GM12878 (cell line): ENCODE measurements around the gene SPEM2. TPM values are rescaled to one million over a fixed set of nuclear protein-coding genes. Genes with fewer than 3 reads are reported as not detected.

Experiments
- ATAC-seq: fragments of 200-7000 bp; cut with Tn5 transposase; 3 replicates; pipeline ENCODE4 v1.9.1; 2020; ENCODE audit warnings: mild to moderate bottlenecking, moderate library complexity
- BruUV-seq: library from RNA; stranded (reverse); fragments of 400-500 nt; replicated peaks from 2 replicates; lab custom pipeline; 2021; lab: Mats Ljungman, UMichigan
- CTCF ChIA-PET: fragments of 300-600 bp; sonication (Branson Sonifier 250); formaldehyde crosslinking; extraction: SDS; loops from one replicate; lab custom pipeline; 2021; ENCODE audit warnings: inconsistent platforms; lab: Yijun Ruan, JAX
- POLR2A ChIA-PET: fragments of 350-600 bp; formaldehyde crosslinking; extraction: SDS; loops from one replicate; lab custom pipeline; 2021; ENCODE audit warnings: inconsistent platforms; lab: Charles Lee
- RAD21 ChIA-PET: fragments of 300-600 bp; sonication (Branson Sonifier 250); formaldehyde crosslinking; loops from one replicate; lab custom pipeline; 2023; ENCODE audit warnings: antibody characterized with exemption; ENCODE audit not compliant: unreplicated experiment; lab: Charles Lee
- SMC1A ChIA-PET: fragments of 300-600 bp; sonication (Branson Sonifier 250); formaldehyde crosslinking; loops from one replicate; lab custom pipeline; 2023; ENCODE audit not compliant: unreplicated experiment, uncharacterized antibody; lab: Charles Lee
- DNase-seq: peaks from one replicate; pipeline ENCODE4 v3.0.0-alpha.2; 2011; ENCODE audit warnings: low read depth, low spot score
- FAIRE-seq: peaks from 3 replicates; lab custom pipeline; 2011; peaks lifted over from hg19 to GRCh38; lab: Jason Lieb, UNC
- H2AFZ ChIP-seq: 2 replicates; pipeline ENCODE4 v1.6.0; 2011; ENCODE audit warnings: low read depth, low read length, control low read depth; ENCODE audit not compliant: control insufficient read depth
- H3K27ac ChIP-seq: 2 replicates; pipeline ENCODE4 v1.5.1; 2011; ENCODE audit warnings: control low read depth; ENCODE audit not compliant: control insufficient read depth, insufficient read depth
- H3K27me3 ChIP-seq, 2 experiments: replicated peaks in 1 of 2; 2 replicates each; pipeline versions ENCODE4 v1.6.0 to v1.6.1; 2011; ENCODE audit warnings: low read length in 1 of 2; ENCODE audit not compliant: control insufficient read depth in 2 of 2, insufficient read depth in 2 of 2
- H3K36me3 ChIP-seq, 2 experiments: 2 replicates each; pipeline ENCODE4 v1.5.1; 2011; ENCODE audit warnings: low read length in 1 of 2; ENCODE audit not compliant: control insufficient read depth in 2 of 2, insufficient read depth in 2 of 2
- H3K4me1 ChIP-seq: 2 replicates; pipeline ENCODE4 v1.6.1; 2011; ENCODE audit warnings: mild to moderate bottlenecking, low read length, moderate library complexity, mixed read lengths; ENCODE audit not compliant: control insufficient read depth, insufficient read depth
- H3K4me2 ChIP-seq: 2 replicates; pipeline ENCODE4 v1.6.0; 2011; ENCODE audit warnings: control low read depth; ENCODE audit not compliant: control insufficient read depth, insufficient read depth
- H3K4me3 ChIP-seq: fragments of 200-600 bp; sonication (generic); 2 replicates; pipeline ENCODE4 v1.5.1; 2016
- H3K79me2 ChIP-seq: 2 replicates; pipeline ENCODE4 v1.6.0; 2011; ENCODE audit warnings: low read length; ENCODE audit not compliant: control insufficient read depth, insufficient read depth
- H3K9ac ChIP-seq: 2 replicates; pipeline ENCODE4 v1.8.0; 2011; ENCODE audit warnings: low read length, control low read depth, mixed read lengths; ENCODE audit not compliant: control insufficient read depth, insufficient read depth
- H3K9me3 ChIP-seq: replicated peaks from 3 replicates; pipeline ENCODE4 v1.5.1; 2011; ENCODE audit warnings: mild to moderate bottlenecking, low read length; ENCODE audit not compliant: control insufficient read depth, insufficient read depth
- H4K20me1 ChIP-seq: 2 replicates; pipeline ENCODE4 v1.6.0; 2011; ENCODE audit not compliant: control insufficient read depth, insufficient read depth
- BACH1 ChIP-seq: fragments of 450-650 bp; IDR thresholded peaks from 2 replicates; pipeline ENCODE4 v1.6.1; 2017; ENCODE audit warnings: mild to moderate bottlenecking, borderline replicate concordance
- BHLHE40 ChIP-seq, 2 experiments: fragments of 450-650 bp in 1 of 2; IDR thresholded peaks; 2 replicates each; pipeline ENCODE4 v1.6.1; 2011 to 2017; ENCODE audit warnings: low read depth in 2 of 2, borderline replicate concordance in 1 of 2, improper control_type of control experiment in 1 of 2, low read length in 1 of 2, mild to moderate bottlenecking in 1 of 2
- CBX3 ChIP-seq: fragments of 200-600 bp; sonication (generic); IDR thresholded peaks from 2 replicates; pipeline ENCODE4 v1.6.1; 2016; ENCODE audit warnings: low read depth, borderline replicate concordance
- CBX5 ChIP-seq: sonication (generic); IDR thresholded peaks from 2 replicates; pipeline ENCODE4 v1.6.1; 2016; ENCODE audit warnings: low read depth, moderate library complexity, mild to moderate bottlenecking, inconsistent platforms
- IKZF2 ChIP-seq, 2 experiments: fragments of 450-650 bp; IDR thresholded peaks; 2 replicates each; pipeline ENCODE4 v1.6.1; 2017; ENCODE audit warnings: mild to moderate bottlenecking in 2 of 2, moderate library complexity in 2 of 2
- KAT2A ChIP-seq: conservative IDR thresholded peaks from 2 replicates; pipeline ENCODE4 v1.6.1; 2011; ENCODE audit warnings: low read depth, low read length; ENCODE audit not compliant: control insufficient read depth
- MYC ChIP-seq: IDR thresholded peaks from 2 replicates; pipeline ENCODE4 v1.6.1; 2011; ENCODE audit warnings: mild to moderate bottlenecking, low read length, moderate library complexity, inconsistent platforms; ENCODE audit not compliant: insufficient read depth, insufficient replicate concordance, insufficient read length, severe bottlenecking
- NR2C2 ChIP-seq: IDR thresholded peaks from 2 replicates; pipeline ENCODE4 v1.6.1; 2011; ENCODE audit warnings: borderline replicate concordance, low read depth; ENCODE audit not compliant: control insufficient read depth, insufficient read length
- POLR2AphosphoS2 ChIP-seq: IDR thresholded peaks from 2 replicates; pipeline ENCODE4 v1.6.1; 2011; ENCODE audit warnings: low read depth, mild to moderate bottlenecking, low read length, improper control_type of control experiment, moderate library complexity
- RAD21 ChIP-seq: IDR thresholded peaks from 2 replicates; pipeline ENCODE4 v1.6.1; 2011; ENCODE audit warnings: mild to moderate bottlenecking, low read depth, low read length, moderate library complexity; ENCODE audit not compliant: insufficient read depth
- RB1 ChIP-seq: fragments of 450-650 bp; formaldehyde crosslinking; IDR thresholded peaks from 2 replicates; pipeline ENCODE4 v1.6.1; 2017; ENCODE audit warnings: mild to moderate bottlenecking, borderline replicate concordance
- SUPT20H ChIP-seq: IDR thresholded peaks from 2 replicates; pipeline ENCODE4 v1.6.1; 2011; ENCODE audit warnings: low read depth, mild to moderate bottlenecking, low read length, moderate library complexity, borderline replicate concordance; ENCODE audit not compliant: control insufficient read depth
- TCF3 ChIP-seq: IDR thresholded peaks from 2 replicates; pipeline ENCODE4 v1.6.1; 2012; ENCODE audit warnings: low read depth, mild to moderate bottlenecking, low read length, borderline replicate concordance; ENCODE audit not compliant: insufficient read depth
- TCF7 ChIP-seq: IDR thresholded peaks from 2 replicates; pipeline ENCODE4 v1.6.1; 2014; ENCODE audit warnings: antibody characterized with exemption, borderline replicate concordance
- ZBED1 ChIP-seq: IDR thresholded peaks from 2 replicates; pipeline ENCODE4 v1.6.1; 2016; ENCODE audit warnings: borderline replicate concordance
- ZNF274 ChIP-seq: IDR thresholded peaks from one replicate; pipeline ENCODE4 v1.8.0; 2011; ENCODE audit not compliant: insufficient read length, insufficient read depth
- WGBS: methylation state at CpG from one replicate; pipeline ENCODE4 v1.1.6; 2016; ENCODE audit warnings: low lambda C conversion rate; ENCODE audit not compliant: insufficient replicate concordance, insufficient coverage; ENCODE audit errors: missing lambda C conversion rate; 5-methylcytosine and 5-hydroxymethylcytosine counted together
- in situ Hi-C: fragments of 300-500 bp; cut with MboI; formaldehyde crosslinking; loops from 9 replicates; pipeline ENCODE4 v1.14.3; 2018; ENCODE audit warnings: mixed read lengths
- intact Hi-C: fragments of 100-400 bp; cut with micrococcal nuclease; formaldehyde crosslinking; loops from one replicate; pipeline ENCODE4 v1.14.2; 2022; ENCODE audit not compliant: unreplicated experiment
- polyA plus RNA-seq, 11 experiments: library from polyadenylated mRNA; depleted of rRNA in 4 of 11; unstranded in 6 of 11; stranded (reverse) in 5 of 11; fragments of >200 nt; fragmentation: Nextera tagmentation in 4 of 11; fragmentation: Illumina TruSeq in 1 of 11; extraction: Ambion mirVana in 4 of 11; extraction: Trizol in 1 of 11; gene quantifications; 1 replicate in 1 of 11; 2 replicates in 10 of 11; pipeline versions ENCODE4 v1.2.1 to v1.2.3, GENCODE V29; 2011 to 2016; ENCODE audit warnings: inconsistent platforms in 2 of 11, missing spikeins in 2 of 11, low read depth in 1 of 11
- total RNA-seq, 4 experiments: library from RNA; depleted of rRNA in 3 of 4; stranded (reverse); fragments of >200 nt in 3 of 4; fragmentation: Illumina TruSeq in 1 of 4; extraction: Trizol in 1 of 4; gene quantifications; 2 replicates each; pipeline versions ENCODE4 v1.2.1 to v1.2.3, GENCODE V29; 2013 to 2021
- TF ChIP-seq, protein P1 (sequence below): IDR thresholded peaks from 2 replicates; pipeline ENCODE4 v1.6.1; 2011; ENCODE audit warnings: low read depth, mild to moderate bottlenecking, low read length, moderate library complexity, borderline replicate concordance; ENCODE audit errors: extremely low read depth
- TF ChIP-seq, protein P2 (sequence below): fragments of 450-650 bp; IDR thresholded peaks from 2 replicates; pipeline ENCODE4 v1.6.1; 2014; ENCODE audit warnings: mild to moderate bottlenecking

Gene SPEM2
- total and polyA plus RNA-seq, 10 of the 15 experiments (the other 5 are each of a cell fraction or from before 2014, with no cell fraction given): not detected

DNA sequence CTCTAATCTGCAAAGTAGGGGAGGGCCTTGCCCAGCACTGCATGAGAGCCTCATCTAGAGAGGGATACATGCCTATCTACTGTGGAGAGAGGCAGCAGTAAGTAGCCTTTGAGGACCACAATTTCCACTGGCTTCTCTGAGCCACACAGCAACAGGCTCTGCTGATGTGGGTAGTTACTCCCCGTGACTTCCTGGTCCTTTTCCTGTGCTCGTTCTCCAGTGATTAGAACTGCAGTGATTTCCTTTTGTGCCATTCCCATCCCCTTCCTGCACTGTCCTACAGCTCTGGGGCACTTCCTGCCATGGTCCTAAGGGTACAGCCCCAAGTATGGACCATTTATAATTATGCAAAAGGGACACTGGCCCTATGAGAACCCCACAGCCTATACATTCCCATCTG is 34.1 kb upstream of the SPEM2 start (continued):
- TF ChIP-seq RB1 (no peak), KAT2A (no peak), CBX3 (no peak), ZNF274 (no peak), IKZF2 (IDR thresholded peaks at IDR 0.05) (no peak)

DNA sequence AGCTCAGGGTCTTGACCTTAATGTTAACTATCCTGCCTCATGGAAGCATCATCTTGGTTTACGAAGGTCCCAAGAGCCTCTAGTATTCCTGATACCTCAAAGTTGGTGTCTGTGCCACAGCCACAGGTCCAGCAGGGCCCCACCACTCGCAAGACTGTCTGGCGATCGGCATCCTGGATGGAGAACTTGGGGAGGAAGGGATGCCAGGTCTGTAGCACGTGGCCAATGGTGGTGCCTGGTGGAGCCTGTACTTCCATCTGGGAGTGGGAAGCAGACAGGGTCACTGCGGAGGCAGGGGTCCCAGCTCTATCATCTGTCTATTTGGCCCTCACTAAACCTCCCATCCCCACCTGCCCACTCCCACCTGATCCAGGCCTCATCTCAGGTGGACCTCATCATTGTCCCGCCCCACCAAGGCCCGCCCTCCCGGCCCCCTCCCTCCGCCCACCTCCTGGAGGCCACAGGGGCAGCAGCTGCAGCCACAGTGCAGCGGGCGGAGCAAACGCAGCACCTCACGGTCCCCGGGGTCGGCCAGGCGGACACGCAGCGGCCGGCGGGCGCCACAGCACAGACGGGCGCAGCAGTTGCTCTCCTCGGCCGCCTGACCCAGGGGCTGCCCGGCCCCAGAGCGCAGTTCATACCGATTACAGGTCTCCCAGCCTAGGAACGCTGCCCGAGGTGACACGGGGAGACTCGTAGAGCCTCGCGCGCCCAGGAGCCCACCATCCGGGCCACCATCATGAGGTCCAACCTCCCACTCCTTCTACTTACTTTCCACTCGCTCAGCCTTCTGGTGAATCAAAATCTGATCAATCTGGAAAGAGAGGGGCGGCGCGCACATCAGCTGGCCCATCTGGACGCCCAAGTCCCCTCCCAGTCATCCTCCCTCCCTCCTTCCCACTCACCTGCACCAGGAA is 32.5 kb upstream of the SPEM2 start:
- ATAC-seq: no peak
- FAIRE-seq: no peak
- H3K27ac ChIP-seq: no peak overlapping the region; the same call in 1 of the 2 replicates
- POLR2A ChIA-PET: interaction anchor here (0.7 to 3.2 kb wide), 2 partner anchors 10 to 26 kb away, joined by 3 to 23 read pairs; partner anchors contain the start of gene TMEM256
- H2AFZ ChIP-seq: no peak overlapping the region; the same call in 1 of the 2 replicates
- SMC1A ChIA-PET: no interaction called here
- H3K4me1 ChIP-seq: no peaks in the 10 kb centered on the region
- CTCF ChIA-PET: interaction anchor here (0.6 to 1.5 kb wide), 2 partner anchors 94 to 168 kb away, joined by 3 to 10 read pairs; partner anchors contain the start of gene SENP3
- no peak for DNase-seq
- no TSS peak for BruUV-seq
- H3K4me2 ChIP-seq: peak overlapping the region; percentile 96
- intact Hi-C loops (no loop called here), in situ Hi-C loops (no loop called here)
- peak overlapping the region; percentile 80 for H3K4me3 ChIP-seq
- 77% methylated on average over 24 of the region's 42 CpGs for WGBS
- peak overlapping the region; percentile 85 for H3K9ac ChIP-seq
- no peaks in the 10 kb centered on the region for H3K9me3 ChIP-seq
- RAD21 ChIA-PET: interaction anchor here (1.0 to 1.3 kb wide), 2 partner anchors 156 to 168 kb away, joined by 3 read pairs; partner anchors contain the start of gene TNFSF12
- H4K20me1 ChIP-seq: no peaks in the 10 kb centered on the region
- H3K79me2 ChIP-seq: peaks cover 2% of the 10 kb centered on the region
- H3K27me3 ChIP-seq: no peaks in the 10 kb centered on the region
- no peaks in the 10 kb centered on the region for H3K36me3 ChIP-seq
- TF ChIP-seq MYC (no peak), RAD21 (no peak), RB1 (no peak), SUPT20H (no peak), BHLHE40 (IDR thresholded peaks at IDR 0.05; ENCODE audit: borderline replicate concordance in 1 of 2, low read depth in 2 of 2, low read length in 1 of 2) (no peak), TCF7 (no peak), TCF3 (no peak), POLR2AphosphoS2 (no peak), CBX5 (no peak), ZBED1 (no peak), NR2C2 (no peak), BACH1 (no peak)
- TF ChIP-seq, protein P1, sequence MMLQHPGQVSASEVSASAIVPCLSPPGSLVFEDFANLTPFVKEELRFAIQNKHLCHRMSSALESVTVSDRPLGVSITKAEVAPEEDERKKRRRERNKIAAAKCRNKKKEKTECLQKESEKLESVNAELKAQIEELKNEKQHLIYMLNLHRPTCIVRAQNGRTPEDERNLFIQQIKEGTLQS: no peak
- TF ChIP-seq, protein P2, sequence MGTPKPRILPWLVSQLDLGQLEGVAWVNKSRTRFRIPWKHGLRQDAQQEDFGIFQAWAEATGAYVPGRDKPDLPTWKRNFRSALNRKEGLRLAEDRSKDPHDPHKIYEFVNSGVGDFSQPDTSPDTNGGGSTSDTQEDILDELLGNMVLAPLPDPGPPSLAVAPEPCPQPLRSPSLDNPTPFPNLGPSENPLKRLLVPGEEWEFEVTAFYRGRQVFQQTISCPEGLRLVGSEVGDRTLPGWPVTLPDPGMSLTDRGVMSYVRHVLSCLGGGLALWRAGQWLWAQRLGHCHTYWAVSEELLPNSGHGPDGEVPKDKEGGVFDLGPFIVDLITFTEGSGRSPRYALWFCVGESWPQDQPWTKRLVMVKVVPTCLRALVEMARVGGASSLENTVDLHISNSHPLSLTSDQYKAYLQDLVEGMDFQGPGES: no peak
